GM21528 (cell line): Measurements from ENCODE around the gene FRMD1.

ENCODE experiments used
- ATAC-seq: cut with Tn5 transposase; IDR thresholded peaks from one replicate; pipeline ENCODE4 v1.9.1; 2021; ENCODE audit warnings: mild to moderate bottlenecking, moderate library complexity; ENCODE audit not compliant: unreplicated experiment, low FRiP score

FRMD1 gene

GRCh38 chr6:168015009-168015408, 64.0 kb downstream of the FRMD1 start:
- no peak for ATAC-seq

GRCh38 chr6:168014428-168014827, 64.6 kb downstream of the FRMD1 start:
- no peak for ATAC-seq

GRCh38 chr6:168013250-168013915, 65.6 kb downstream of the FRMD1 start:
- no peak for ATAC-seq

GRCh38 chr6:168012431-168013249, 66.4 kb downstream of the FRMD1 start:
- ATAC-seq = no peak

- ATAC-seq = no peak
Observed at GRCh38 chr6:168011291-168011690, 67.7 kb downstream of the FRMD1 start.

GRCh38 chr6:168009331-168009730, 69.7 kb downstream of the FRMD1 start:
- no peak for ATAC-seq

- no peak for ATAC-seq
Observed at GRCh38 chr6:168007592-168008338, 71.2 kb downstream of the FRMD1 start.

- ATAC-seq = no peak
Observed at GRCh38 chr6:168005796-168006195, 73.2 kb downstream of the FRMD1 start.

- ATAC-seq = no peak
Observed at GRCh38 chr6:168004945-168005344, 74.1 kb downstream of the FRMD1 start.

GRCh38 chr6:168004023-168004422, 75.0 kb downstream of the FRMD1 start:
- no peak for ATAC-seq
